H9 (cell line): Measurements from ENCODE around the gene CHURC1. TPM values are rescaled to one million over a fixed set of nuclear protein-coding genes. Genes with fewer than 3 reads are reported as not detected.

Experiments
- DNase-seq: peaks from one replicate; pipeline ENCODE4 v3.0.0-alpha.2; 2017
- H2AFZ ChIP-seq: one replicate; pipeline ENCODE4 v1.6.1; 2013; ENCODE audit warnings: mild to moderate bottlenecking, low read length, control low read depth, moderate library complexity
- H2AK5ac ChIP-seq: 2 replicates; pipeline ENCODE4 v1.6.1; 2013; ENCODE audit warnings: low read length, control low read depth, mixed read lengths; ENCODE audit not compliant: insufficient read length
- H2BK120ac ChIP-seq: one replicate; pipeline ENCODE4 v1.6.1; 2013; ENCODE audit warnings: low read depth, mild to moderate bottlenecking, low read length, control low read depth, inconsistent platforms; ENCODE audit not compliant: poor library complexity, severe bottlenecking
- H2BK12ac ChIP-seq: 2 replicates; pipeline ENCODE4 v1.6.1; 2013; ENCODE audit warnings: low read length, control low read depth, mixed read lengths, low read depth; ENCODE audit not compliant: insufficient read length
- H2BK15ac ChIP-seq: 2 replicates; pipeline ENCODE4 v1.6.1; 2013; ENCODE audit warnings: low read depth, low read length, control low read depth
- H2BK20ac ChIP-seq: one replicate; pipeline ENCODE4 v1.6.1; 2013; ENCODE audit warnings: low read depth, mild to moderate bottlenecking, low read length, control low read depth, inconsistent platforms; ENCODE audit not compliant: poor library complexity, severe bottlenecking
- H2BK5ac ChIP-seq: 2 replicates; pipeline ENCODE4 v1.6.1; 2013; ENCODE audit warnings: low read length, control low read depth, mixed read lengths; ENCODE audit not compliant: insufficient read length
- H3K14ac ChIP-seq: 2 replicates; pipeline ENCODE4 v1.6.1; 2013; ENCODE audit warnings: low read length, control low read depth; ENCODE audit not compliant: insufficient read depth
- H3K18ac ChIP-seq: 2 replicates; pipeline ENCODE4 v1.6.1; 2013; ENCODE audit warnings: low read depth, mild to moderate bottlenecking, mixed read lengths, low read length, control low read depth; ENCODE audit not compliant: insufficient read length
- H3K23ac ChIP-seq: 2 replicates; pipeline ENCODE4 v1.6.1; 2013; ENCODE audit warnings: low read length, control low read depth, mixed read lengths, low read depth; ENCODE audit not compliant: insufficient read length
- H3K23me2 ChIP-seq: 2 replicates; pipeline ENCODE4 v1.6.1; 2013; ENCODE audit warnings: low read depth, mild to moderate bottlenecking, mixed read lengths, low read length, control low read depth; ENCODE audit not compliant: insufficient read length, poor library complexity, severe bottlenecking
- H3K27ac ChIP-seq: 2 replicates; pipeline ENCODE4 v1.5.1; 2013; ENCODE audit warnings: low read length, control low read depth, mixed read lengths, low read depth; ENCODE audit not compliant: insufficient read length
- H3K27me3 ChIP-seq: 2 replicates; pipeline ENCODE4 v1.6.1; 2013; ENCODE audit warnings: low read length, control low read depth, inconsistent platforms; ENCODE audit not compliant: insufficient read depth
- H3K4ac ChIP-seq: 2 replicates; pipeline ENCODE4 v1.6.1; 2013; ENCODE audit warnings: low read depth, mild to moderate bottlenecking, control low read depth, inconsistent platforms, low read length, moderate library complexity
- H3K4me1 ChIP-seq: 2 replicates; pipeline ENCODE4 v1.6.1; 2013; ENCODE audit warnings: low read length, control low read depth, inconsistent platforms; ENCODE audit not compliant: insufficient read depth
- H3K4me2 ChIP-seq: 2 replicates; pipeline ENCODE4 v1.6.1; 2013; ENCODE audit warnings: low read length, control low read depth, mixed read lengths; ENCODE audit not compliant: insufficient read length, insufficient read depth
- H3K56ac ChIP-seq: 2 replicates; pipeline ENCODE4 v1.6.1; 2013; ENCODE audit warnings: low read depth, mild to moderate bottlenecking, mixed read lengths, low read length, control low read depth; ENCODE audit not compliant: insufficient read length
- H3K79me1 ChIP-seq: 2 replicates; pipeline ENCODE4 v1.6.1; 2013; ENCODE audit warnings: low read depth, mild to moderate bottlenecking, moderate library complexity, low read length, control low read depth, inconsistent platforms; ENCODE audit not compliant: insufficient read depth, poor library complexity, severe bottlenecking
- H3K79me2 ChIP-seq: 2 replicates; pipeline ENCODE4 v1.6.1; 2013; ENCODE audit warnings: low read length, control low read depth, inconsistent platforms; ENCODE audit not compliant: insufficient read depth
- H3K9ac ChIP-seq: 2 replicates; pipeline ENCODE4 v1.6.1; 2013; ENCODE audit warnings: low read length, control low read depth, mixed read lengths; ENCODE audit not compliant: insufficient read length; ENCODE audit errors: extremely low read depth
- H3K9me3 ChIP-seq: one replicate; pipeline ENCODE4 v1.6.1; 2013; ENCODE audit warnings: low read depth, low read length, inconsistent platforms; ENCODE audit not compliant: control insufficient read depth
- H3T11ph ChIP-seq: one replicate; pipeline ENCODE4 v1.6.1; 2013; ENCODE audit warnings: mild to moderate bottlenecking, low read length, control low read depth, inconsistent platforms
- H4K20me1 ChIP-seq: one replicate; pipeline ENCODE4 v1.6.1; 2013; ENCODE audit not compliant: control insufficient read depth, insufficient read length, insufficient read depth
- H4K5ac ChIP-seq: 2 replicates; pipeline ENCODE4 v1.6.1; 2013; ENCODE audit warnings: low read depth, mild to moderate bottlenecking, mixed read lengths, low read length, control low read depth; ENCODE audit not compliant: insufficient read length
- H4K8ac ChIP-seq: replicated peaks from 2 replicates; pipeline ENCODE4 v1.6.1; 2013; ENCODE audit warnings: low read length, control low read depth, mixed read lengths, low read depth; ENCODE audit not compliant: insufficient read length
- H4K91ac ChIP-seq: 2 replicates; pipeline ENCODE4 v1.6.1; 2013; ENCODE audit warnings: low read depth, mild to moderate bottlenecking, moderate library complexity, mixed read lengths, low read length, control low read depth; ENCODE audit not compliant: insufficient read length
- H3K27ac Mint-ChIP-seq, 3 experiments: 2 replicates in 2 of 3; 3 replicates in 1 of 3; pipeline ENCODE4 v1.8.0; 2020 to 2021; ENCODE audit warnings: mixed read lengths in 3 of 3, mild to moderate bottlenecking in 1 of 3, moderate library complexity in 1 of 3
- H3K27me3 Mint-ChIP-seq: 2 replicates; pipeline ENCODE4 v1.8.0; 2021; ENCODE audit warnings: low read depth, mild to moderate bottlenecking, moderate library complexity, mixed read lengths
- H3K36me3 Mint-ChIP-seq, 3 experiments: 2 replicates in 2 of 3; 3 replicates in 1 of 3; pipeline ENCODE4 v1.8.0; 2020 to 2021; ENCODE audit warnings: low read depth in 3 of 3, mixed read lengths in 3 of 3; ENCODE audit not compliant: insufficient read depth in 1 of 3
- H3K4me1 Mint-ChIP-seq, 2 experiments: 2 replicates each; pipeline ENCODE4 v1.8.0; 2020; ENCODE audit warnings: mixed read lengths in 2 of 2
- H3K4me3 Mint-ChIP-seq, 2 experiments: 2 replicates in 1 of 2; 3 replicates in 1 of 2; pipeline ENCODE4 v1.8.0; 2020 to 2021; ENCODE audit warnings: mild to moderate bottlenecking in 2 of 2, mixed read lengths in 2 of 2, moderate library complexity in 1 of 2
- H3K9me3 Mint-ChIP-seq, 2 experiments: 2 replicates in 1 of 2; 3 replicates in 1 of 2; pipeline ENCODE4 v1.8.0; 2020; ENCODE audit warnings: mild to moderate bottlenecking in 2 of 2, mixed read lengths in 2 of 2, moderate library complexity in 1 of 2
- CTCF ChIP-seq: fragments of 200-600 bp; sonication (generic); conservative IDR thresholded peaks from 3 replicates; pipeline ENCODE4 v1.8.0; 2021; ENCODE audit warnings: antibody characterized with exemption, mild to moderate bottlenecking
- WGBS: extraction: QIAGEN DNeasy Blood & Tissue Kit; methylation state at CpG from one replicate; pipeline ENCODE4 v1.1.7; 2013; ENCODE audit warnings: missing lambda C conversion rate, low lambda C conversion rate, mixed read lengths; ENCODE audit not compliant: insufficient read length; ENCODE audit errors: extremely low coverage; 5-methylcytosine and 5-hydroxymethylcytosine counted together
- total RNA-seq: library from RNA; stranded (reverse); gene quantifications from 2 replicates; pipeline ENCODE4 v1.2.1, GENCODE V29; 2021

The CHURC1 gene
- total RNA-seq, 1 experiment from 2014 or later = 58.7 TPM

DNA sequence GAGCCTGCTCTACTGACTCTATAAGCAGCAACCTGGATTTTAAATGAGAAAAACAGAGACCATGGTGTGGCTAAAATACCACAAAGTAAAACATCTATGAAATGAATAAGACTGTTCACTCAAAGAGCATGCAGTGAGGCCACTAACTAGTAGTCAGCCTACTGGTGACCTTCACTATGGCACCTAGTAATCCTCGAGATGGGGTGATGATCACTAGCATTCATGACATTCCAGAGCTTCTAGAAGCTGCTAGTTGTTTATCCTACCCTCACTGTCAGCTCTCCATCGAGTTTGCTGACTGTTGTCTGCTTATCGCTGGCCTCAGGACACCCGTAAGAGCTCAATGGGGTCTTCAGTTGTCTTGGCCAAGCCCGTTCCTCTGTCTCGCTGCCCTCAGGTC lies 48.3 kb upstream of the CHURC1 start:
- no peaks in the 10 kb centered on the region for H3K79me2 ChIP-seq
- H3K4ac ChIP-seq = no peak overlapping the region
- H3K27me3 Mint-ChIP-seq = peaks cover 8% of the 10 kb centered on the region
- no peak overlapping the region for H3K56ac ChIP-seq
- no peak overlapping the region for H4K5ac ChIP-seq
- H3K9me3 ChIP-seq = no peaks in the 10 kb centered on the region
- H3K79me1 ChIP-seq = no peaks in the 10 kb centered on the region
- H2BK15ac ChIP-seq = no peak overlapping the region
- no peaks in the 10 kb centered on the region for H3K9me3 Mint-ChIP-seq
- H3K4me3 Mint-ChIP-seq = no peak overlapping the region; a peak in 1 of 5 replicates
- no peak overlapping the region for H2BK120ac ChIP-seq
- no peaks in the 10 kb centered on the region for H3K23me2 ChIP-seq
- peak overlapping the region in 1 of 3 experiments; percentile 17; a peak in 2 of 7 replicates for H3K27ac Mint-ChIP-seq
- no peak overlapping the region for H4K91ac ChIP-seq
- H3K9ac ChIP-seq = no peak overlapping the region
- no peak overlapping the region for H3K4me2 ChIP-seq
- no peak for DNase-seq
- H3K4me1 ChIP-seq = peaks cover 4% of the 10 kb centered on the region; the same call in 1 of the 2 replicates
- no peak overlapping the region for H4K8ac ChIP-seq
- no peak overlapping the region for H3K18ac ChIP-seq
- H3T11ph ChIP-seq = no peak overlapping the region
- H3K27me3 ChIP-seq = no peaks in the 10 kb centered on the region
- no CpG with 5 or more reads among the region's 6 CpGs for WGBS
- H2AFZ ChIP-seq = no peak overlapping the region
- no peak overlapping the region for H2BK20ac ChIP-seq
- no peak overlapping the region for H2BK12ac ChIP-seq
- no peak for TF ChIP-seq CTCF
- H3K4me1 Mint-ChIP-seq = peaks cover 25 to 27% of the 10 kb centered on the region in 2 experiments
- no peak overlapping the region for H2BK5ac ChIP-seq
- H4K20me1 ChIP-seq = no peaks in the 10 kb centered on the region
- H3K23ac ChIP-seq = no peak overlapping the region
- H2AK5ac ChIP-seq = no peak overlapping the region
- no peak overlapping the region for H3K14ac ChIP-seq
- H3K27ac ChIP-seq = no peak overlapping the region
- H3K36me3 Mint-ChIP-seq = no peaks in the 10 kb centered on the region
